A673 (cell line): ENCODE measurements around the gene PTPMT1.

Experiments used
- CTCF ChIP-seq: fragments of 300-800, 200-600 bp; sonication (generic); conservative IDR thresholded peaks from 2 replicates; pipeline ENCODE4 v1.5.1; 2017; ENCODE audit warnings: low read depth, mild to moderate bottlenecking, antibody characterized with exemption, low read length, moderate library complexity, mixed read lengths
- EZH2 ChIP-seq: fragments of 200-600 bp; sonication (generic); IDR thresholded peaks from 2 replicates; pipeline ENCODE4 v1.6.1; 2017; ENCODE audit warnings: borderline replicate concordance, low read depth, mild to moderate bottlenecking, mixed read lengths, antibody characterized with exemption, low read length; ENCODE audit not compliant: poor library complexity, severe bottlenecking

- TF ChIP-seq CTCF (no peak), EZH2 (no peak)
These were observed 7.9 kb downstream of the PTPMT1 start for GRCh38 chr11:47573321-47573720.
